HG03280 (cell line): ENCODE measurements around the gene WDR7.

Experiments
- ATAC-seq: cut with Tn5 transposase; IDR thresholded peaks from one replicate; pipeline ENCODE4 v1.9.1; 2021; ENCODE audit warnings: mild to moderate bottlenecking, moderate library complexity; ENCODE audit not compliant: unreplicated experiment

Gene WDR7

DNA sequence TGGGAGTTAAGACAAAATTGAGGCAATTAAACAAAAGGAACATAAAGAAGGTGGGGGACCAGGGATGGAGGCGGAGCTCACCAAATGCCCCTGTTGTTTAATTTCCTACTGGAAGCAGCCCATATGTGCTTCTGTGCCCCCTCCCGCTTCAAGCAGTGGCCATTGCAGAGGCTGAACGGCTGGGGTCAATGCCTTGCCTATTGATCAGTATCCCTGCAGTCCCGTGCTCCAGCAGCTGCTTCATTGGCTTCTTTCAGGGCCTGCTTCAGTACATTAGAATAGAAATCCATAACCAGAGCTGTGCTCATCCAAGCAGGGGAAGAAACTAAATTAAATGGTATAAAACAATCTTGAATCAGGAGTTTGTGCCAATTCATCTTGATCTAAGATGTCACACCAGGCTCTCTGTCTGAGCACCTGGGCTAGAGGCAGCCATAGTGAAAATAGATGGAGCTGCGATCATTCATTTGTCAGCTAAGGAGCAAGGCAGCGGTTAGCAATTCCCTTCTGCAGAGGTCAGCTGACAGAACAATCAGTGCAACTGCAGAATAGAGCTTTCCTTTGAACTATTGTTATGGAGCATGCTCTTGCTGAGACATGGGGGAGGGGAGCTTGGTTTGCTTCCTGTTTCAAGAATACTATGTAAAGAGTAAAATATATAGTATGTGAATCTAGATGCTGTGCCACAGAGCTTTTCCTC lies 222.4 kb downstream of the WDR7 start:
- no peak for ATAC-seq

- no peak for ATAC-seq
These were observed 227.6 kb downstream of the WDR7 start for GRCh38 chr18:56878711-56879110.

DNA sequence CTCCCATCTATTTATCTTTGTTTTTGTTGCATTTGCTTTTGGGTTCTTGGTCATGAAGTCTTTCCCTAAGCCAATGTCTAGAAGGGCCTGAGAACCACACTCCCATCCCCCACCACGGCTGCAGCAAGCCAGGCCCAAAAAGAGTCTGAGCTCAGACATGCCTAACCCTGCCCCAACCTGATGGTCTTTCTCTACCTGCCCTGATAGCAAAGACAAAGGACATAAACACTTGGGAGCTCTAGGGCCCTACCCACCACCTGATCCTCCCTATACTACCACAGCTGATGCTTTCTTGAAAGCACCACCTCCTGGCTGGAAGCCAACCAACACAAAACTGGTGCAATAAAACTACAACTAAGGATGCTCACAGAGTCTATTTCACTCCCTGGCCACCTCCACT lies 233.4 kb downstream of the WDR7 start:
- ATAC-seq: no peak

DNA sequence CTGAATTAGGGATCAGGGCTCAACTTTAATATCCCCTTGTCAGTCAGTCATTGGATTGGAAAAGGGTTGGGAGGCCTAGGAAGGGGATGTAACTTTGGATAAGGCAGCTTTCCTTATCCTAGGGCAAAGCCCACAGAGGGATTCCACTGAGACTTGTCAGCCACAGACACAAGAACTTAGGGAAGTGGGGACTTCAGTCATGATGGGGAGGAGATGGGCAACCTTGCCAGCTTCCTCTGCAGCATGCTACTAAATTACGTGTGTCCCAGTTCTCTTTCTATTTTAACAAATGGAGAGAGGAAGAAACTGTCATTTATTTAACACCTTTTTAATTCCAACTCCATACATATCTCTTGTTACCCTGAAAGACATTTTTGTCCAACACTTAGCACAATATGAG lies 237.8 kb downstream of the WDR7 start:
- ATAC-seq: no peak

- no peak for ATAC-seq
These were observed 238.5 kb downstream of the WDR7 start for GRCh38 chr18:56889621-56890020.

DNA sequence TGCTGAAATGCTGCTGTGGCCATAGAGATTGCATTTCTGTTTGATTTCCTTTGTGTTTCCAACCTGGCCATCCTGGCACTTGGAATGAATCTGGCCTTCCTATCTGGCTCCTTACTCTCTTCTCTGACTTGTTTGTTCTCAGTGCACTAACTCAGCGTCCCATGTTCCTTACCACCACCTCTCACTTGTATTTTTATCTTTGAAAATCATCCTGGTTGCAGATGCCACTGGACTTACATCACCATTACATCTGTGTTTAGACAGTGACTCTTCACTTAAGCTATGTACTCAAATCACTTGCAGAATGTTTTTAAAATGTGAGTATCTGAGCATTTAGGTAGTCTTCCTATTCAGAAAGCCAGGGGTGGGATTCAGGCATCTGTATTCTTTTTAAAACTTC lies 239.5 kb downstream of the WDR7 start:
- ATAC-seq: no peak

GRCh38 chr18:56891116-56891515 lies 240.0 kb downstream of the WDR7 start:
- ATAC-seq: no peak

- ATAC-seq: no peak
These were observed 240.7 kb downstream of the WDR7 start for GRCh38 chr18:56891870-56892269.

DNA sequence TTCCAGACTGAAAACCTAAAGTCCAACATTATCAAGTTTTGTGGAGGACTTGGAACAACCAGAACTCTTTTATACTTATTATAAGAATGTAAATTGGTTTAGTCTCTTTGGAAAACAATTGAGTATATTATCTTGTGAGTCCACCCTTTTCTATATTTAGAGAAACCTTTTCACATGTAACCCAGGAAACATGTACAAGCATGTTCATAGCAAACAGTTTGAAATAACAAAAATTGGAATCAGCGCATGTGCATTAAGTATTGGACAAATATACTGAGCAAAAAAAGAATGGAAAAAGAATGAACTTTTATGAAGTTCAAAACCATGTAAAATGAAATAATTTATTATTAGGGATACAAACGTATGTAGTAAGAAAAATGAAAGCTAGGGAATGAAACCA lies 246.0 kb downstream of the WDR7 start:
- ATAC-seq: no peak

- ATAC-seq: no peak
These were observed 248.5 kb downstream of the WDR7 start for GRCh38 chr18:56899660-56900059.

DNA sequence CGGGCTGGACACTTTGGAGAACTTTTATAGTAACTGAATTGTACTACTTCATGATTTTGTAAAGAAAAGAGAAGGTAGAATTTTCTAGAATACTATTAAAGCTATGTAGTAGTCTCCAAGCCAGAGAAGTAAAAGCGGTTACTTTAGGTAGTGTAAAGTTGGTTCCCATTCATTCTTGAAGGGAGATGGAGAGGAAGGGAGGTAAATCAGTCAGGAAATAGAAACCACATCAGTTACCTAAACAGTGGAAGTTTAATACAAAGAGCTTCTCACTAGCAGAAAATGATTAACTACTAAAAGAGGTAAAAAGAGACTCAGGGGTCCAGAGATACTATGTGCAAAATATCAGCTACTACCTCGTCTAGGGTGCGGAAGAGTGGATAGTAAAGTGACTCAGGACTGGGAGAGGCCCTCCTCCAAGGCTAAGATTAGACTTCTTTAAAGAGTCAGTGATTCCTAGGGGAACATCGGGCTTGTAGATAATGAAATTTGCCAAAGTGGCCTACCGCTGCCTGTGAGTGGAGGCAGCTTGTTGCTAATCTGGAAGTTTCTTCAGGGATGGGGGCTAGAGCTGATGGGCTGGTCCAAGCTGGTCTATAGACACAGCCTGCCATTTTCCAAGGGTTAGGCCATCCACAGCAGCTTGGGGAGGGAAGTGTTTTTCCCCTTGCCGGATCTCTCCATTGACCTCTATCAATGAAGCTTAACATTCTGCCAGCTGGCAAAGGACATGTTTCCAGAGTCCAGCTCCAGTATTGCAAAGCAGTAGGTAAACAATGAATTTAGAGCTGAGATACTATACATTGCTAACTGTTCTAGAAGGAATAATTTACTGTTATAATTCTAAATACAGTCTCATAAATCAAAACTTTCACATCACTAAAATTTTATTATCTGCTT lies 249.3 kb downstream of the WDR7 start:
- ATAC-seq: no peak

DNA sequence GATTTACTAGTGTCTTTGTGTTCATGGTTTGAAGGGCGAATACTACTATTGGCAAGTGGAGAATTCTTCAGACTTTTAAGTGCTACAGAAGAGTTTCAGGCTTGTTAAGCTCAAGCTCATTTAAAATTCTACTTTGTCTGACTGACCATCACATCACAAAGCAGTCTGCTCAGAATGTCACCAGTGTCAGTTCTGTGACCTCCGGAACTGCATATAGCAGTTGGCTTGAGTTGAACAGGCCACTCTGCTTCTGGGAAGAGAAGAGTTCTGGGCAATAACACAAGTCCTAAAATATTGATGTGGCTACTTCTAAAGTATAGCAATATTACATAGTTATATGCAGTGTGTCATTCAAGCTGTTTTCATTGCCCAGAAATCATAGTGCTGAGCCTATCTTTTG lies 250.8 kb downstream of the WDR7 start:
- no peak for ATAC-seq

DNA sequence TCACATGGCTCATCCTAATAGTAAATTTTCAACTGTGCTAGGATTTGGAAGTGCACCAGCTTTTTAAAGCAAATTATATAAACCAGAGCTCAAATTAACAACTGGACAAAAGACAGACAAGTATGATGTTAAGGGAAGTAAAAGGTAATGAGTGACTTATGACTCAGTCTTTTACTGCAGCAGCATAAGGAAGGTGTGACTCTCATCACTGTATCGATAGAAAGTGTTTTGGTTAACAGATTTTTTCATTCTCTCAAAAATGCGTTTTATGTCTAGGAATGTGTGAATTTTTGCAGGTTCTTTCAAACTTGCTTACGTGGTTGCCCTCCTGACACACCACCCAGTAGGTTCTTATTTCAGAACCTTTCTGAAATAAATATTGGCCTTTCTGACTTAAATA lies 251.5 kb downstream of the WDR7 start:
- ATAC-seq: no peak

DNA sequence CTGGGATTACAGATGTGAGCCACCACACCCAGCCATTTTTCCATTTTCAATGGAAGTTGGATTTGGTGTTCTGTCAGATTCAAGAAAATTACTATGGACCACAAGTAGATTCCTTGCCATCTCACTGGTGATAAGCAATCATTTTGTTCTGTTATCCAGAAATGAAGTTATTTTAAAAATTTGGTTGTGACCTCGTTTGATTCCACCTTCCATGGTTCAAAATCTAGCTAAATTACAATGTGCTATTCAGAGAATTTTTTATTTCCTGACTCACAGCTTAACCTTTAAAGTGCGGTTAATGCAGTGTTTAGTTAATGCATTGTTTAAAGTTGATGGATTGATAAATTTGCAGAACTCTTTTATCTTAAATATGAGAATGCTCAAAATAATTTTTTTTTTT lies 252.5 kb downstream of the WDR7 start:
- no peak for ATAC-seq

GRCh38 chr18:56907771-56908170 lies 256.6 kb downstream of the WDR7 start:
- no peak for ATAC-seq

GRCh38 chr18:56910237-56910636 lies 259.1 kb downstream of the WDR7 start:
- ATAC-seq: no peak

GRCh38 chr18:56910967-56911366 lies 259.8 kb downstream of the WDR7 start:
- no peak for ATAC-seq

DNA sequence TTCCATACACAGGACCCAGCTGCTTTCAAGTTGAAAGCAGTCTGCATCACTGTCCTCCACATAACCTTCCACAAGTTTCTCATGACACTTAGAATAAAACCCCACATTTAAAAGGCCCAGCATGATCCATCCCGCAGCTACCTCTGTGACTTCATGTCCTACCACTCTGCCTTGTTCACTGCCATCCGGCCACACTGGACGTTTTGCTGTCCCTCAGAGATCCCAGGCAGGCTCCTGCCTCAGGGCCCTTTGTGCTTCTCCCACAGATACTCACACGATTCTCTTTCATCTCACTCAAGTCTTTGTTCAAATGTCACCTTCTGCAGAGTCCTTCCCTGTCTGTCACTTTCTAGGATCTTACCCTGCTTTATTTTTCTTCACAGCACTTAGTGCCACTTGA lies 262.8 kb downstream of the WDR7 start:
- ATAC-seq: no peak

DNA sequence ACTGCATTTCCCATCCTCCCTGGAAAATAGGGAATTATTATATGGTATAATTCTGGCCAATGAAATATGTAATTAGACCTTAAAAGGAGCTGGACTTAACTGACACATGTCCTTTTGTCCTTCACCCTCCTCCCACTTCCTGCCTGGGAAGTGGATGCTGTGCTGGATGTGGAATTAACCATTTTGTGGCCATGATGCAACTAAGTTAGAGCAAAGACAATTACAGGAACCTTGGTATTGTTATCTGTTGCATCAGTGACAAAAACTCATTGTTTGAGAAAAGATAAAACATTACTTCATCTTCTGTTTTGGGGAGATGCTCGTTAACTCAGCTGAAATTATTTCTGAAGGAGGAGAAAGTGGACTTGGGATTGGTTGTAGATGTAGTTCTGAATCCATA lies 268.0 kb downstream of the WDR7 start:
- ATAC-seq: no peak

DNA sequence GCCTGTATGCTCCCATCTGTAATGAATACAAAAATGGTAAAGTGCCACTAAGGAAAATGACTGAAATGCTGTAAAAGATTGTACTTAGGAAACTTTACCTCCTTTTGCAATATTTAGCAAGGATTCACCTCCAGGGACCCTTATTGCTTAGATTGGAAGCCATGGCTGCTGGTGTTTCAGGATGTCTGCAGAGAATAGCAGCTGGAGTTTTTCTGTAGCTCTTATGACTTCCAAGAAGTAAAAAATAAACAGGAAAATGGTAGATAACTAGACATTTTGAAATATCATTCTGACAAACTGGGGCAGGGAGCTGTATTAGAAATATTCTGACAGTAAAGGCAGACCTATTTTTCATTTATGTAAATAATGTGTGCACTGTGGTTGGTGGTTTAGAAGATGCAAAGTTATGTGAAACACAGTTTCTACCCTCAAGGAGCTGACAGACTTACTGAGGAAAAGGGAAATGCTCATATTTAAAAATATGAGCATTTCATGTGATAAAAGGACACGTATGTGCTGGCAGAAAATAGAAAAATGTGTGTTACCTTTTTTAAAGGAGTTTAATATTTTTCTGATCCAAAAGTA lies 270.8 kb downstream of the WDR7 start:
- peak; percentile 90 for ATAC-seq

- no peak for ATAC-seq
These were observed 275.6 kb downstream of the WDR7 start for GRCh38 chr18:56926734-56927133.

DNA sequence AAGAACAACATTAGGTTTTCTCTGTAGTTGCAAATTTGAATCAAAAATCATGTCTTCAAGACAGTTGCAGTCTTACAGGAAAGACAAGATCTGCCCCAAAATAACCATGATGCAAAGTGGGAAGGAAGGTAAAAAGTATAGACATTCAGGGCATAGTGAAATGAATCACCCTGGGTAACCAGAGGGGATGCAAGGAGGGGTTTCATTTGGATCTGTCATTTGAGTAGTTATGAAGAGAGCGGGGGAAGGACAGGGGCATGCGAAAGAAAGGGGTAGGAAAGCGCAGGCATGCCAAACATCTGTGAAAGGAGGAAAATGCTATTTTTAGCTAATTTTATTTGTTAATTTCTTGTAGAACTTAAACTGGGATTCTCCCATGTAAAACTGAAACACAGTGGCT lies 276.6 kb downstream of the WDR7 start:
- ATAC-seq: no peak
